RPMI7951 (cell line): ENCODE data around the gene IPO11. TPM values are rescaled to one million over a fixed set of nuclear protein-coding genes. Genes with fewer than 3 reads are reported as not detected.
A peak's percentile ranks its signal among the peaks of the same experiment; 100 is the strongest.

Experiments used
- DNase-seq: peaks from one replicate; pipeline ENCODE4 v3.0.0-alpha.2; 2012; ENCODE audit warnings: low read depth
- total RNA-seq: library from RNA; depleted of rRNA; stranded (reverse); fragments of >200 nt; shearing (Covaris generic); gene quantifications from 2 replicates; pipeline ENCODE4 v1.2.3, GENCODE V29; 2014

IPO11 gene
- total RNA-seq, 1 experiment from 2014 or later, result 22.9 TPM

GRCh38 chr5:62568800-62569432 is 156.4 kb downstream of the IPO11 start:
- no peak for DNase-seq

GRCh38 chr5:62569470-62569869 is 156.9 kb downstream of the IPO11 start:
- DNase-seq, result no peak

DNA sequence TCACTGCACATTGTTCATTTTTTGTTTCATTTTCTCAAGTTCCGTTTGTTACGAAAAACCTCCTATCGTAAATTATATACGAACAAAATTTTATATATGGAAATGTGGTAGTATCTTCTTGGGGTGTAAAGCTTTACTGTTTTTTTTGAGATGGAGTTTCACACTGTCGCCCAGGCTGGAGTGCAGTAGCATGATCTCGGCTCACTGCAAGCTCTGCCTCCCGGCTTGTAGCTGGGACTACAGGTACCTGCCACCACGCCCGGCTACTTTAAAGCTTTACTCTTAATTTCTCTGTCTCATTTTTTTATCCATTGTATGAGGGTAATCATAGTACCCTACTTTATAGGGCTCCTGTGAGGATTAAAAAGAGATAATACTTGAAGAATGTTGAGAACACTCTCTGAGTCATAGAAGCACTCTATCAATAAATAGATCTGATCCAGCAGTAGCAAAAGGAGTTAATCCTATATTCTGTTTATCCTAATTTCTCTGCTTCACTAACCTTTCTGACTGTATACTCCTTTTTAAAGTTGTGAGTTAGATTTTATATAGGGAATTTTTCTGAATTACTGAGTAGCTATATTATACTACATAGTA is 160.5 kb downstream of the IPO11 start:
- DNase-seq, result no peak

- DNase-seq, result no peak
Observed at GRCh38 chr5:62574599-62574998, 162.0 kb downstream of the IPO11 start.

DNA sequence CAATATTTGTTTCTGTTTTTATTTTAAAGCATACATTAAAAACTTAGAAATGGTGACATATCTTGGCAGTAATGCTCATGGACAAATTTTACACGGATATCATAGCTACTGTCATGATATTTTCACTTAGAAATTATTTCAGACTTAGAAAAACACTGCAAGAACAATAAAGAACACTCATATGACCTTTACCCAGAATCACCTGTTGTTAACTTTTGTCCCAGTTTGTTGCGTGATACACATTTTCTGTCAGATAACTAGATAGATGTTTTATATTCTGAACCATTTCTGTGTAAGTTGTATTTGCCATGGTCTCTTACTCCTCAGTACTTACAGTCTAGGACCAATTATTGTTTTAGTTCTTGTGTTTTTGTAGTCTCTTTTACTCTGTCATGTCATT is 162.5 kb downstream of the IPO11 start:
- no peak for DNase-seq

- no peak for DNase-seq
Observed at GRCh38 chr5:62575489-62575888, 162.9 kb downstream of the IPO11 start.

GRCh38 chr5:62576570-62577170 is 164.1 kb downstream of the IPO11 start:
- DNase-seq, result no peak

- no peak for DNase-seq
Observed at GRCh38 chr5:62577488-62577887, 164.9 kb downstream of the IPO11 start.

GRCh38 chr5:62578540-62578939 is 166.0 kb downstream of the IPO11 start, which contains the start of gene LRRC70:
Gene LRRC70 (plus strand): TSS chr5:62578819. CDS start chr5:62579439, 620 bp downstream.
- peak; percentile 8 for DNase-seq

DNA sequence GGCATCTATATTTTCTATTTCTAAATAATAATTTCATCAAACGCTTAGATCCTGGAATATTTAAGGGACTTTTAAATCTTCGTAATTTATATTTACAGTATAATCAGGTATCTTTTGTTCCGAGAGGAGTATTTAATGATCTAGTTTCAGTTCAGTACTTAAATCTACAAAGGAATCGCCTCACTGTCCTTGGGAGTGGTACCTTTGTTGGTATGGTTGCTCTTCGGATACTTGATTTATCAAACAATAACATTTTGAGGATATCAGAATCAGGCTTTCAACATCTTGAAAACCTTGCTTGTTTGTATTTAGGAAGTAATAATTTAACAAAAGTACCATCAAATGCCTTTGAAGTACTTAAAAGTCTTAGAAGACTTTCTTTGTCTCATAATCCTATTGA is 167.2 kb downstream of the IPO11 start:
- DNase-seq, result no peak

- no peak for DNase-seq
Observed at GRCh38 chr5:62581836-62582597, 169.5 kb downstream of the IPO11 start.

- no peak for DNase-seq
Observed at GRCh38 chr5:62584391-62584790, 171.8 kb downstream of the IPO11 start.

- no peak for DNase-seq
Observed at GRCh38 chr5:62585306-62585705, 172.7 kb downstream of the IPO11 start.

- DNase-seq, result peak; percentile 3
Observed at GRCh38 chr5:62585751-62586150, 173.2 kb downstream of the IPO11 start.

GRCh38 chr5:62587737-62588136 is 175.2 kb downstream of the IPO11 start:
- peak; percentile 12 for DNase-seq

DNA sequence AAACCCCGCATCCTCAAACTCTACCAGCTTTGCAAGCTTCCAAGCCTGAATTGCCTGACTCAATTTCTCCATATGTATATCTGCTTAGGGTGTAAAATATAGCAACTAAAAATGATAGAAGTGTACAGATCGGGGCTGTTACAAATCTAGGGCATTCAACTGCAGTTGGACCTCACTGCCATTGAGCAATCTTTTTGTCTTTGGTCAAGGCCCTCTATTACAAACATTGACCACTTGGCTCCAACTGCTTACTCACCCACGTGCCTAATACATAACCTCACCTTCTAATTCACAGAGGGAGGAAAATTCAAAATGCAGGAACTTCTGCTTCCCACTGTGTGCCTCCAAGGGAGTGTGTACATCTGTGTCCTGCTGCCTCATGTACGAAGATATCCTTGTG is 176.1 kb downstream of the IPO11 start:
- no peak for DNase-seq

GRCh38 chr5:62589504-62589903 is 176.9 kb downstream of the IPO11 start:
- DNase-seq, result peak; percentile 9

- DNase-seq, result no peak
Observed at GRCh38 chr5:62590387-62590786, 177.8 kb downstream of the IPO11 start.

DNA sequence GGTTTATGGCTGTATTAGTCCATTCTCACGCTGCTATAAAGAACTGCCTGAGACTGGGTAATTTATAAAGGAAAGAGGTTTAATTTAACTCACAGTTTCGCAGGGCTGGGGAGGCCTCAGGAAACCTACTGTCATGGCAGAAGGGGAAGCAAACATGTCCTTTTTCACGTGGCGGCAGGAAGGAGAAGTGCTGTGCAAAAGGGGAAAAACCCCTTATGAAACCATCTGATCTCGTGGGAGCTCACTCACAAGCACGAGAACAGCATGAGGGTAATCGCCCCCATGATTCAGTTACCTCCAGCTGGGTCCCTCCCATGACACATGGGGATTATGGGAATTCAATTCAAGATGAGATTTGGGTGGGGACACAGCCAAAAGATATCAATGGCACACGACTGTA is 180.0 kb downstream of the IPO11 start:
- DNase-seq, result no peak

DNA sequence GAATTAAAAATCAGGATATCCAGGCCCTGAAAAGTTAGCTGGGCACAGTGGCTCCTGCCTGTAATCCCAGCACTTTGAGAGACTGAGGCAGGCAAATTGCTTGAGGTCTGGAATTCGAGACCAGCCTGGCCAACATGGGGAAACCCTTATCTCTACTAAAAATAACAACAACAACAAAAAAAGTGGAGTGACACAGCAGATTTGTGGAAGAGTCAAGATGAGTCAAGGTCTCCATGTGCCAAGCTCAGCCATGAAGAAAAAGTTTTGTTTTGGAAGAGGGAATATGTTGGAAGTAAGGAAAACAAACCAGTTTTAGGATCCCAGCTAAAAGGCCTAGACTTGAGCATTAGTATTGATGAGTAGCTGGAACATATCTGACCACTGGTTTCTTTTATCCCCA is 180.8 kb downstream of the IPO11 start:
- peak; percentile 47 for DNase-seq

GRCh38 chr5:62594364-62594984 is 181.9 kb downstream of the IPO11 start:
- DNase-seq, result no peak

DNA sequence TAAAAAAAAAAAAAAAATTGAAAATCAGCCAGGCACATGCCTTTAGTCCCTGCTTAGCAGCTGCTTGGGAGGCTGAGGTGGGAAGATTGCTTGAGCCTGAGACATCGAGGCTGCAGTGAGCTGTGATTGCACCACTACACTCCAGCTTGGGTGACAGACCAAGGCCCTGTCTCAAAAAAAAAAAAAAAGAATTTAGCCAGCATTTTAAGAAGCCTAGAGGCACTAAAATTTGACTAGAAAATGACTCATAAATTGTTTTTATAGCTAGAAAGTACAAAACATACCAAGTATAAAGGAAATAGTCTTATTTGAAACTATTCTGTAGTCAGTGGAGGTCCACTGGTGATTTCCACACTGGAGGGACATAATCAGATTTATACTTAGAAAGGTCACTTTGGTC is 183.5 kb downstream of the IPO11 start:
- no peak for DNase-seq
